NCI-H526 (cell line): ENCODE data around the gene ALDH3A1.

Experiments
- DNase-seq, 2 experiments: peaks; one replicate each; lab custom pipeline; 2025; lab: John Stamatoyannopoulos, UW

ALDH3A1 gene

GRCh38 chr17:19719355-19720209, 28.5 kb downstream of the ALDH3A1 start:
- no peak for DNase-seq

GRCh38 chr17:19718613-19719354, 29.3 kb downstream of the ALDH3A1 start:
- peak in 1 of 2 experiments; percentile 15 for DNase-seq

- no peak for DNase-seq
Observed at GRCh38 chr17:19718041-19718612, 30.0 kb downstream of the ALDH3A1 start.

- no peak for DNase-seq
Observed at GRCh38 chr17:19717411-19717908, 30.6 kb downstream of the ALDH3A1 start.

- no peak for DNase-seq
Observed at GRCh38 chr17:19717031-19717360, 31.1 kb downstream of the ALDH3A1 start.

- no peak for DNase-seq
Observed at GRCh38 chr17:19716108-19717030, 31.7 kb downstream of the ALDH3A1 start, which contains the start of gene SLC47A2. TSS of gene SLC47A2 (minus strand) at chr17:19716584. CDS start at chr17:19716555, 29 bp downstream.

- no peak for DNase-seq
Observed at GRCh38 chr17:19714542-19715411, 33.3 kb downstream of the ALDH3A1 start.

GRCh38 chr17:19713901-19714361, 34.2 kb downstream of the ALDH3A1 start:
- no peak for DNase-seq

GRCh38 chr17:19713462-19713861, 34.6 kb downstream of the ALDH3A1 start:
- peak; percentile 39 to 76 for DNase-seq

GRCh38 chr17:19712436-19713004, 35.6 kb downstream of the ALDH3A1 start:
- no peak for DNase-seq

- DNase-seq, result no peak
Observed at GRCh38 chr17:19709841-19710240, 38.3 kb downstream of the ALDH3A1 start.

- no peak for DNase-seq
Observed at GRCh38 chr17:19708431-19709175, 39.5 kb downstream of the ALDH3A1 start.

- DNase-seq, result no peak
Observed at GRCh38 chr17:19707728-19708221, 40.3 kb downstream of the ALDH3A1 start.

- DNase-seq, result peak; percentile 8 to 49
Observed at GRCh38 chr17:19706791-19707727, 41.0 kb downstream of the ALDH3A1 start.

GRCh38 chr17:19705771-19706770, 42.0 kb downstream of the ALDH3A1 start:
- DNase-seq, result peak in 1 of 2 experiments; percentile 35

- DNase-seq, result no peak
Observed at GRCh38 chr17:19705201-19705600, 42.9 kb downstream of the ALDH3A1 start.
